GM18499 (cell line): ENCODE data around the gene C1QTNF9B.
"Not testable (repeated sequence)": the region's sequence is repeated elsewhere in the genome, so short reads cannot be mapped to it uniquely, and the experiment has no call there.

Experiments used
- ATAC-seq: cut with Tn5 transposase; IDR thresholded peaks from one replicate; pipeline ENCODE4 v1.9.1; 2021; ENCODE audit warnings: moderate number of reproducible peaks; ENCODE audit not compliant: insufficient read depth, unreplicated experiment

The C1QTNF9B gene

DNA sequence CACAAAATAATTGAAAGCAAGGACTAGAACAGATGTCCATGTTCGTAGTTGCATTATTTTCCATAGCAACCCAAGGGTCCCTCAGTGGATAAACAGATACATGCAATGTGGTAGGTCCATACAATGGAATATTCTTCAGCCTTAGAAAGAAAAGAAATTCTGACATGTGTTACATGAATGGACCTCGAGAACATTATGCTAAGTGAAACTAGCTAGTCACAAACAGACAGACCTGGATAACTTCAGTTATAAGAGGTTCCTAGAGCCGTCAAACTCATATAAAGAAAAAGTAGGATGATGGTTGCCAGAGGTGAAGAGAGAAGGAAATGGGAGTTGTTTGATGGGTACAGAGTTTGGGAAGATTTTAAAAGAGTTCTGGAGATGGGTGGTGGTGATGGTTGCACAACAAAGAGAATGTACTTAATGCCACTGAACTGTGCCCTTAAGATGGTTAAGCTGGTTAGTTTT, at the start of gene C1QTNF9B:
C1QTNF9B (minus strand) TSS at position 51 of the 468 bp plus-strand sequence.
- ATAC-seq: not testable (repeated sequence)

DNA sequence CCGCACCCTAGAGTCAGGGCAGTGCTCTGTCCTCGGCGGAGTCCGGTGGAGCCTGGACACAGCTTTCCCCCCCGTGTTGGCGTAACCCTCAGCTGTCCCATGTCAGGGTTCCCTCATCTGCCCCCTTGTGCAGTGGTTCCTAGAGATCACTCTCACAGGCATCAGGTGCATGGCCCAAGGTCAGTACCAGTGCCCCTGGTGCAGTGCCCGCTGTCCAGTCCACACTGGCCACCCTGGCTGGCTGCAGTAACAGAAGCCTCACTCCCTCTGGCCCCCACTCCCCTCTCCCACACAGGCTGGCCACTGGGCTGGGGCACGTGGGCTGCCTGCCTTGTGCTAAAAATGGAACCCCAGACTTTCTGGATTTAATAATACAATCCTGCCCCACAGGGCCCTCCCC, 49.6 kb upstream of the C1QTNF9B start:
- ATAC-seq: no peak

- no peak for ATAC-seq
Observed at GRCh38 chr13:23946067-23946466, 48.8 kb upstream of the C1QTNF9B start.

DNA sequence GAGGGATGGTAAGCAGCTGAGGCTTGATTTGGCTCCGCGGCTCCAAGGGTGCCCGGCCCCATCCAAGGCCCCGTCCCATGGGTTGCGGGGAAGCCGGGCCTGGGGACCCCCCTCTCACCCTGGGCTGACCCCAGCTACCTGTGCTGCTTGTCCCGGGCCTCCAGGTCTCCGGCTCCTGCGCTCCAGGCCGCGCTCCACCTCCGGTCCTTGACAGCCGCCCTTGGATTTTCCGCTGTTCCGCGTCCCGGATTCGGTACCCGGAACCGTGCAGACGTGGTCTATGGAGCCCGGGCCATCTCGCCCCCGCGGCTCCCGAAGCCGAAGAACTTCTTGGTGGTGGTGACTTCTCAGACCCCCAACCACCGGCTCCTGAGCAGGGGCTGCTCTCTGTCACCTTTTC, 48.3 kb upstream of the C1QTNF9B start:
- ATAC-seq: no peak

- no peak for ATAC-seq
Observed at GRCh38 chr13:23941211-23941610, 43.9 kb upstream of the C1QTNF9B start.

- ATAC-seq: not testable (repeated sequence)
Observed at GRCh38 chr13:23939666-23940065, 42.4 kb upstream of the C1QTNF9B start.

DNA sequence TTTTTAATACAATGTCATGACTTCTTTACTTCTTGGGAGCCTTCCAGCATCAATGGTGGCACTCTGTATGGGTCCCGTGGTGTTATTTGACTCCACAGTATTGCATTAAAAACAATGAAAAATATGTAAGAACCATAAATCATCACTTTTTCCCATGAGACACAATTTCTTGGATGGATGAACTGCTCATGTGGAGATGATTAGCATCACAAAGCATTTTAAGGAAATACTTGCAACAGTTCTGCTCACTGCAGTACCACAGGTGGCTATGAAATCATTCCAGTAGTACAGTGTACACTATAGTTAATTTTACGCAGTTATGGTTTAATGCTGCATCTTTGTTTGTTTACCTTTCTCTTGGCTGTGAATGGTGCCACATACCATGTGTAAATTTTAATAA, 37.2 kb upstream of the C1QTNF9B start:
- ATAC-seq: no peak

- no peak for ATAC-seq
Observed at GRCh38 chr13:23928985-23929384, 31.7 kb upstream of the C1QTNF9B start.

DNA sequence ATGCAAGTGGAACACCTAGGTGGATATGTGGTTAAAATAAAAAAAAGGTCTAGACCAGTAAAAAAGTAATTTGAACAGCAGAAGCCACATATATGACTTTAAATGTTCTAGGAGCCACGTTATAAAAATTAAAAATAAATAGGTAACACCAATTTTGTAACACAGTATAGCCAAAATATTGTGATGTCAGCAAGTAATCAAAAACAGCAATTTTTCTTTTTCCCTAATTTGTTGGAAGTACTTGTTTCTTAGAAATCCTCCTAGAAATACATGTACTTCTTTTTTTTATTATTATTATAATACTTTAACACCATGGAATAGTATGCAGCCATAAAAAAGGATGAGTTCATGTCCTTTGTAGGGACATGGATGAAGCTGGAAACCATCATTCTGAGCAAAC, 25.7 kb upstream of the C1QTNF9B start:
- ATAC-seq: no peak

- ATAC-seq: no peak
Observed at GRCh38 chr13:23922005-23922932, 25.0 kb upstream of the C1QTNF9B start.

GRCh38 chr13:23921451-23921888, 24.2 kb upstream of the C1QTNF9B start:
- no peak for ATAC-seq

DNA sequence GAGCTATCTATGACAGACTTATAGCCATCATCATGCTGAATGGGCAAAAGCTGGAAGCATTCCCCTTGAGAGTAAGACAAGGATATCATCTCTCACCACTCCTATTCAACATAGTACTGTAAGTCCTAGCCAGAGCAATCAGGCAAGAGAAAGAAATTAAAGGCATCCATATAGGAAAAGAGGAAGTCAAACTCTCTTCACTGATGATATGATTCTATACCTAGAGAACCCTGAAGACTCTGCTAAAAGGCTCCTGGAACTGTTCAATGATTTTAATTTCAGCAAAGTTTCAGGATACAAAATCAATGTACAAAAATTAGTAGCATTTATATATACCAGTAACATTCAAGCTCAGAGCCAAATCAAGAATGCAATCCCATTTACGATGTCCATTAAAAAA, 21.7 kb upstream of the C1QTNF9B start:
- no peak for ATAC-seq

DNA sequence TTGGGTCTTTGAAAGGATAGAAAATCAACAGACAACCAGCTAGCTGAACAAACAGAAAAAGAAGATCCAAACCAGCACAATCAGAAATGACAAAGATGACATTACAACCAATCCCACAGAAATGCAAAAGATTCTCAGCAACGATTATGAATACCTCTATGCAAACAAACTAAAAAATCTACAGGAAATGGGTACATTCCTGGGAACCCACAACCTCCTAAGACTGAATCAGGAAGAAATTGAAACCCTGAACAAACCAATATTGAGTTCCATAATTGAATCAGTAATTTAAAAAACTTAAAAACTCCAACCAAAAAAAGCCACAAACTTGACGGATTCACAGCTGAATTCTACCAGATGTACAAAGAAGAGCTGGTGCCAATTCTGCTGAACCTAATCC, 20.9 kb upstream of the C1QTNF9B start:
- ATAC-seq: no peak

GRCh38 chr13:23915308-23915707, 18.0 kb upstream of the C1QTNF9B start:
- no peak for ATAC-seq

GRCh38 chr13:23912469-23912868, 15.2 kb upstream of the C1QTNF9B start:
- ATAC-seq: no peak

DNA sequence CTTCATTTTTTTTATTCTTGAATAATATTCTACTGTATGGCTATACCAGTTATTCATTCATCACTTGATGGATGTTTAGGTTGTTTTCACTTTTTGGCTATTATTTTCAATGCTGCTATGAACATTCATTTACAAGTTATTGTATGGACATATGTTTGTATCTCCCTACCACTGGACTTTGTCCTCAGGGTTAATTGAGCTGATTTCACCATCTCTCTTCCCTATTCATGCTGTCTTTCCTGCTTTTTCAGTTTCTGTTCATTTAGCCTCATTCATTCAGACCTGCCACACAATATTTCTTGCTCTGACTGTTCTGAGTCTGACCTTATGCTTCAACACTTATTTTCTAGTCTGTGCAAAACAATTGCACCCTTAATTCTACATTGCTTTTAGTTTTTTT, 12.3 kb upstream of the C1QTNF9B start:
- no peak for ATAC-seq

- ATAC-seq: no peak
Observed at GRCh38 chr13:23905766-23906165, 8.5 kb upstream of the C1QTNF9B start.

- ATAC-seq: no peak
Observed at GRCh38 chr13:23903906-23904280, 6.6 kb upstream of the C1QTNF9B start.

DNA sequence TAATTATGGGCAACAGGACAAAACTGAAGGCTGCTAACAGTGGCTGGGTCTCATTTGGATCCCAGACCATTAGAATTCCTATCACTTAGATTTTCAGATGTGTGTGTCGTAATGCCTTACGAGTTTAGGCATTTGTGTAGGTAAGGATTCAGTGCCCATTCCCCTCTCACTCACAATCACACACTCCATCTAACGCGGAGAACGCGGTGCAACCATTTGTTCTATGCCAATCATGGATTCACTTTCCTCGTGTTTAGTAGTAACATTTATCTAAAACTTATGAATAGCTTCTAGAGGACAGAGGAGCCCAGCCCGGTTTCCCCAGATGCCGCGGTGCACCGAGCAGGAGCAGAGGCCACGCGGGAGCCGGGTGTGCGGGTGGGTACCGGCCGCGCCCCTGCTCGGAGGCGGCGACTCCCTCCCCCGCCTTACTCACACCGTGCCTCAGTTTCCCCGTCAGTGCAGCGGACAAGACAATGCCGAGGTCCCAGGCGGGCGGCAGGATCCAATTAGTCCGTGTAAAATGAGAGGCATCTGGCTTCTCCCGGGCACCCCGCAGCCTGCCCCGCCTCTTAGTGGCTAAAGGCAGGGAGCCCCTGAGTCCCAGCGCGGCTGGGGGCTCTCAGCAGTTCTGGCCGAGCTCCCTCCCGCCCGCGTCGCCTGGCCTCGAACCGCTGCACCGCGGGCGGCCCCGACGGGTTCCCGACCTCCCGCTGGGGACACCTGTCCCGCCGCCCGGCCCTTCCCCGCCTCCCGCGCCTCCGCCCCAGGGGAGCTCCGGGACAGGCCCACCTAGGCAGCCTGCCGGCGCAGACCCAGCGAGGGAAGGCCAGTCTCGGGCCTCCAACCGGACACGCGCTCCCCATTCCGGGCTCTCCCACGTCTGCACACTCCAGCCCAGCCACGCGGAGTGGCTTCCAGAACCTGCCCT, 5.9 kb upstream of the C1QTNF9B start:
- no peak for ATAC-seq

GRCh38 chr13:23901365-23901764, 4.1 kb upstream of the C1QTNF9B start:
- no peak for ATAC-seq

- no peak for ATAC-seq
Observed at GRCh38 chr13:23899555-23899954, 2.3 kb upstream of the C1QTNF9B start.
